ENCODE data around the gene GRN. TPM values are rescaled to one million over a fixed set of nuclear protein-coding genes. Genes with fewer than 3 reads are reported as not detected.

The GRN gene
- total and polyA plus RNA-seq, 9 of the 15 experiments (the other 6 are each of a cell fraction or from before 2014, with no cell fraction given): 5.4 to 75.3 (median 20.7) TPM

GRCh38 chr17:44326861-44327444 is 18.1 kb upstream of the GRN start (continued):
- TF ChIP-seq USF2 (CRISPR knock-in tag; IDR thresholded peaks at IDR 0.05): peak; percentile 79
- TF ChIP-seq XRCC5 (IDR thresholded peaks at IDR 0.05; ENCODE audit: low read depth, low read length): peak; percentile 62; the same call in 1 of the 2 replicates
- TF ChIP-seq ZNF740 (CRISPR knock-in tag; IDR thresholded peaks at IDR 0.05): peak; percentile 98
- peak in 1 of 2 experiments; percentile 88; a peak in 1 of 4 replicates for TF ChIP-seq ZNF740 (tag; IDR thresholded peaks at IDR 0.05)
- TF ChIP-seq MBD1 (CRISPR knock-in tag; IDR thresholded peaks at IDR 0.05): no peak
- 0 out of 2 replicates have a peak, but pooled peaks have one; percentile 2 for TF ChIP-seq NFE2 (IDR thresholded peaks at IDR 0.05; ENCODE audit: low read depth)
- TF ChIP-seq ATF7 (IDR thresholded peaks at IDR 0.05): peak; percentile 68
- TF ChIP-seq MECOM (CRISPR knock-in tag; IDR thresholded peaks at IDR 0.05): no peak
- TF ChIP-seq ZNF3 (CRISPR knock-in tag; IDR thresholded peaks at IDR 0.05): no peak
- peak; percentile 66 for TF ChIP-seq SAP30 (IDR thresholded peaks at IDR 0.05; ENCODE audit: borderline replicate concordance, insufficient read depth, low read depth, low read length, poor library complexity, severe bottlenecking)
- no peak for TF ChIP-seq SLC30A9 (CRISPR knock-in tag; IDR thresholded peaks at IDR 0.05)
- no peak for TF ChIP-seq ZKSCAN3 (CRISPR knock-in tag; IDR thresholded peaks at IDR 0.05)
- TF ChIP-seq SUPT5H (IDR thresholded peaks at IDR 0.05): no peak
- TF ChIP-seq ARID4B (CRISPR knock-in tag; IDR thresholded peaks at IDR 0.05): peak; percentile 83
- TF ChIP-seq TBP (optimal IDR thresholded peaks at IDR 0.05; ENCODE audit: low read depth, low read length): peak; percentile 39
- 0 out of 2 replicates have a peak, but pooled peaks have one; percentile 33 for TF ChIP-seq HDGF (IDR thresholded peaks at IDR 0.05)
- TF ChIP-seq BHLHE40 (IDR thresholded peaks at IDR 0.05; ENCODE audit: low read length): peak; percentile 97
- TF ChIP-seq CGGBP1 (CRISPR knock-in tag; IDR thresholded peaks at IDR 0.05): no peak
- no peak for TF ChIP-seq ERF (CRISPR knock-in tag; IDR thresholded peaks at IDR 0.05)
- peak; percentile 63 for TF ChIP-seq ZFX (CRISPR knock-in tag; IDR thresholded peaks at IDR 0.05)

All from K562 (cell line).